Right renal pelvis (tissue), 4 donors: ENCODE results near the gene ASPN. TPM values are rescaled to one million over a fixed set of nuclear protein-coding genes. Genes with fewer than 3 reads are reported as not detected.

Source experiments
- DNase-seq, 4 donors: peaks; one replicate each; pipeline ENCODE4 v3.0.0-alpha.2; 2013; ENCODE audit warnings: low read depth in 4 of 4, low spot score in 3 of 4, missing footprints in 1 of 4
- polyA plus RNA-seq, 4 donors: library from polyadenylated mRNA; unstranded; fragments of 120-200 nt; gene quantifications; one replicate each; pipeline ENCODE4 v1.2.1, GENCODE V29; 2013; ENCODE audit not compliant: insufficient read length in 4 of 4

The ASPN gene
- polyA plus RNA-seq, 4 donors, result 16.8 to 25.1 (median 19.7) TPM

DNA sequence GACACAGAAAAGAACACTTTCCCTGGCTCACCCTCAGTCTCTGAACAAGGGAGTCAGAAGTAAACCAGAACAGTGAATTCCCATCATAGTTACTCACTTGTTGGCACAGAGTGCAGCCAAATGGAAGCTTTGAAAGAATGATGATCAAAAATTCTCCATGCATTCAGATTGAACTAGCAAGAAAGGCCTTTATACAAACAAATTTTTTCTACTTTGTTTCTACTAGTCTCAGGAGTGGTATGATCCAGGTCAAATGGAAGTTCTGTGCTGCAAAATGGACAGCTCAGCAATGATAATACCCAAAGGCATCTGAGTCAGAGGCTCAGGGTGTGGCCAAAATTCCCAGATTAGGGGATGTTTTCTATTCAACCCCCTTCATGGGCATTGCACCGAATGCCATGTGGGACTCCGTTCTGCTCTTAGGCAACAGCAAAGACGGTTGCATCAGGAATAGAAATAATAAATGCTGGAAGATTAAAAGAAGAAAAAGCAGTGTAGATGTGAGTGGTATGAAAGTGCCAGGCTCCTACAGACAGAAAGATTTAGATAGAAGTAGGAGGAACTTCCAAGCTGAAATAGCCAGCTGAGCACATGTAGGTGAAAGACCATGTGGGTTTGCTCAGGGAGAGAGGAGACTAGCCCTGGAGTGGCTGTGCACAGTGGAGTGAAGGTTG lies 24.0 kb upstream of the ASPN start:
- no peak for DNase-seq

DNA sequence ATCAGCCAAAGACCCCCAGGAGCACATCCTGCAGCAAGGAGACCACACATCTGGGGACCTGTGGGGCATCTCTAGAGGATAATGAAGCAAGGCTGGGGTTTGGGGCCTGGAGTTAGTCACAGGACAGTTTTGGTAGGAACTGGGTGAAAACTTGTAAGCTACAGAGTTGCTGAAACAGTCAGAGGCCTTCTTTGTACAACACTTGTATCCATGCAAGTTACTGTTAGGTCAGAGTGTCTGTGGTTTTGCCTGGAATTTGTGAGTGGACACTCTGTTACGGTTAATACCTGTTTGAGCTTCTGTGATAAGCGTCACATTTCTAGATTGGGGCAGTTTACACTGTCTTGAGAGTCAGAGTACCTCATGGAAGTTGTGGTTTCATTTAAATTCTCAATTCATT lies 22.6 kb upstream of the ASPN start:
- no peak for DNase-seq

DNA sequence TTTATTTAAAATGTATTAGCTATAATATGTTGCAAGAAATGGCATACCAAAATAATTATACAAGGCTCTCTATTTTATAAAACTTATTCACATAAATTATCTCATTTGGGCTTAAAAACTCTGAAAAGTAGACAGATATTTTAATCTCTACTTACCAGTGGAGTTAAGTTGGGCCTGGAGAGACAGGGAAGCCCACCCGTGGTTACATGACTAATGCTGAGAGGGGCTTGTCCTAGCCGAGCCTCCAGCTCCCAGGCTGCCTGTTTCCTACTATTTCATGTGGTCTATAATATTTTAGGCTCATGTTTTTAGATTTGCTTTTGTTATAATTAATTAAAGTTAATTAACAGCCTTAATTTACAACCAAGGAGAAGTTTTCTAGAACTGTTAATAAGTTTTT lies 20.9 kb upstream of the ASPN start:
- no peak for DNase-seq

DNA sequence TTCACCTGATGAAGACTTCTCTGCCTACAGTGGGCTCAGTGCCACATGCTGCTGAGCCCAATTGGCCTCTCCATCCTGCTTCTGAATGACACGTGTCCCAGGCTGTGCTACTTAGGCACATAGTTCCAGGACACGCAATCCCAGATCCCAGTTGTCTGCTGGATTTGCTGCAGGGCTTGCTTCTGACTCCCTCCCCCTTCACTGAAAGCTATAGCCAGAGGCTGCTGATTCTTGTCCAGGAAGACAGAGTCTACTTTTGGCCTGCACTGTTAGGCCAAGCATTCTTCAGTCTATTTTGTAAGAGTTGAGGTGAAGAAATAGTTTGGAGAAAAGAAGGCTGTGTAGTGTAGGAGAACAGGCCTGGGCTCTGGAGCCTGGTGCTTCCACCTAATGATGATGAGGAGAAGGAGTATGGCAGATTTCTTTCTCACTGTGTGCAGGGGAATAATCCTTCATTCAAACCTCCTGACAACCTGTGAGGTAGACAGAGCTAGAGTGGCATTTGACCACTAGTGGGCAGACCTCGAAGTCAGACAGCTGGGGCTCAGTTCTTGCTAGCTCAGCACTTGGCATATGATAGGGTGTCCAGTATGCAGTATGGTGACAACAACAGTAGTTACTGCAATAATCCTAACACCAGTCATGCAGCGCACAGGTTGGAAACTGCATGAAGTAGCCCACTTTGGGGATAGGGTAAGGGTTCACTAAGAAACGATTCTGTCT lies 19.5 kb upstream of the ASPN start:
- no peak for DNase-seq

DNA sequence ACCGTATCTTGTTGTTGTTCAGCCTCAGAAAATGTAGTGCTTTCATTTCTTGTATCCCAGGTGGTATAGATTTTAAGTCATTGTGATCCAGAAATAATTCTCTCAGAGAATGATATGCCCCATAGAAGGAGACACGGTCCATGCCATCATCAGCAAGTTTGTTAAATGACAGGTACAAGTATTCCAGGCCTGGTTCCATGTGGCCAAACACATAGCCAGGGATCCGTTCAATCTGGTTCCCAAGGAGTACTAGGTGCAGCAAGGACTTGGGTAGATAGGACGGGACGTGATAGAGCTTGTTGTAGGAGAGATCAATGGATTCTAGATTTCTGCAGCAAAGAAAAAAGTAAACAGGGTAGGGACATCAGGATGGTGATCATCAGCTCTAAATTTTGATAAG lies 18.4 kb upstream of the ASPN start:
- DNase-seq, result no peak

DNA sequence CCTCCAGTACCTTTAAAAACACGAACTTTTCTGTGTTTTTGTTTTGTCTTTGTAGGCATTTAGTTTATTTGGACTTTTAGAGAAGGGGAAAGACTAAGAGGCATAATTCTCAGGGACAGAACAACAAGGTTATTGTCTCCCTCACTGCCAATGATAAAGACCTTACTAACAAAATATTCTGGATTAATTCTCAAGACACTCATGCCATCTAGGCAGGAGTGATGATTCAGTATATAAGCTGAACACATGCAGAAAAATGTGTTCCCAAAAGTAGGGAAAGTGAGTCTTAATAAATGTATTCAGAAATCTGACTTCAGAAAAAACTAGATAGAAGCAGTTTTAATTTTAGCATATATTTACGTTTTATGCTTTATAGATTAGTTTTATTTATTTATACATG lies 17.4 kb upstream of the ASPN start:
- no peak for DNase-seq

DNA sequence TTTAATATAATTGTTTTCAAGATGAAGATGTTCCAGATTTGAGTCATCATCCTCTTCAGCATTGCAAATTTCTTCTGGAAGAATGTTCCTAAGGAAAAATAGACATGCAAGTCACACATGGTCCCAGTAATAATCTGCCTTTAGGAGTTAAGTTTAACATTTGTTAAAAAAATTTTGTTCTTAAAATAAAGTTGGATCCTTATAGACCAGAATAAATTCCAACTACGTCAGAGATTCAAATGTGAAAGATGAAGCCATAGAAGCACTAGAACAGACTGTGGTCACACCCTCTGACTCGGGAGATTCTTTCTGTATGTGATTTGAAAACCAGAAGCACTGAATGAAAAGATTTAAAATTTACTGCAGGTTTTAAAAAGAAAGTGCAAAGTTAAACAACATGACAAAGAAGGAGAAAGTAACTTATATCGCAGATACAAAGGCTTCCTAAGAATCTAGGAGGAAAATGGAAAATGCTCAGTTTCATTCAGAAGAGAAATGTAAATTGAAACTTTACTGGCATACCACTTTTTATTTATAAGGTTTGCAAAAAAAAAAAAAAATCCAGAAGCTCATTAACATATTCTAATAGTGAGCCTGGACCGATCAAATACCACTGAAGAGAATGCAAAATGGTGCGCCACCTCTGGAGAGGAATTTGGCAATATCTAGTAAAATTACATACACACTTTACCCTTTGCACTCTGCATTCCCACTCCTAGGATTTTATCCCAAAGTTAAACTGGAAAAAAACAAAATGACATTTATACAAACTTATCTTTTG lies 14.3 kb upstream of the ASPN start:
- no peak for DNase-seq

DNA sequence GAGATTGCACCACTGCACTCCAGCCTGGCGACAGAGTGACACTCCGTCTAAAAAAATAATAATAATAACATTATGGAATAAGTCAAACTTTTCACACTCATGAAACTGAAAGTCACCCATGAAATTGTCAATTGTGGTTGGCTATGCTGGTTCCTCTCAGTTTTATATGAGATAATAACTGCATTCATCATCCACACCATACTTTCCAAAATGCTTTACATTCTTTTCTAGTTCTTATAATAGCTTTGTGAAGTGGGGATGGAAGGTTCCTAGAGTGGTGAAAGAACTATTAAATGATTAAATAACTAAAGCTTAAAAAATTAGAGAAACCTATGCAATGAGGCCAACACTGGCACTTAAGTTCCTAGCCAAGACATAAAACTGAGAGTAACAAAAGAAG lies 12.6 kb upstream of the ASPN start:
- DNase-seq, result no peak

DNA sequence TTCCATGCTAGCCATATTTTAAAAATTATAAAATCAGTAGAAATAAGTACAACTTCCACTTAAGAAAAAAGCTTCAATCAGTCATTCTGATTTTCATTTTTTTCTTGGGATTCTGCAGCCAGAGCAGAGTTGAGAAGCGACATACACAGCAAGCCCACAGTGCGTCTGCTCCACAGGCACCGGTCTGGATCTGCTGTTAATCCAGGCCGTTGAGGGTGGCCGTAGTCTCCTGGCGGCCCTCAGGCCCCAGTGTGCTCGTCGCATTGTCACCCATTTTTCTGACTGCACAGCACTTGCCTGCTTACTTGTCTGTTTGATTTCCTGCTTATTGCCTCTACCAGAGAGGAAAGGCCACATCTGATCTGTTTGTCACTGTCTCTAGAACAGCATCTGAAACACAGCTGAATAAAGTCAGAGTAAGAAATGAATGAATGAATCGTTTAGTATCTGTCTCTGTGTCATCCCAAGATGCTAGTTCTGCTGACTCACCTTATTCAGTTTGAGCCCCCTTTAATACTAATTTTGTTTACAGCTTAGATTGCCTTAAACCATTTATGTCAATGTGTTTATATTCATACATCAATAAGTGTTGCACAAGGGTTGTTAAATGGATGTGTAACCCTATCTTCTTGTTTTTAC lies 11.6 kb upstream of the ASPN start:
- no peak for DNase-seq

DNA sequence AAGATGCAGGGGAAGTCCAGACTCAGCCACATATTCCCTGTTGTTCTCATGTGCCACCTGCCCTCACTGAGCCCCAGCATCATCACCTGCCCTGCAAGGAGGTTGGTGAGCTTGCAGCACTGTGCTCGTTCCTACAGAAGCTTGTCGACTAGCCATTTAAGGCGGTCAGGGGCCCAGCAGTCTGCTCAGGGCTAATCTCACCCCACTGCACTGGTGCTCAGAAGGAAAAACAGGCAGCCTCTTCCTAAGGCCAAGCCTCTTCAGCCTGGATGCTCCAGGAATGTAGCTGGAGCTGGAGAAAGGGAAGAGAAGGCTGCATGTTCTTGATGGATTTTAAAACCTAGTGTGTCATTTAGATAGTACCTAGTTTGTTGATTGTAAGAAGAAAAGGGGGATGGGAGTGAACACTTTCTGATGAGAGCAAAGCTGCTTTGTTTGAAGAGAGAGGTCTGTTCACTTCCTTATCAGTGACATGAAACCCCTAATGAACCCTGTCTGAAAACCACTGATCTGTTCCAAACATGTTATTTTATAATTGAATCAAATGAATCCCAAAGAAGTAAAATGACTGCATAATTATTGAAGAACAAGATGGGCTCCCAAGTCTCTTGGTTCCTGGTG lies 10.6 kb upstream of the ASPN start:
- DNase-seq, result no peak

DNA sequence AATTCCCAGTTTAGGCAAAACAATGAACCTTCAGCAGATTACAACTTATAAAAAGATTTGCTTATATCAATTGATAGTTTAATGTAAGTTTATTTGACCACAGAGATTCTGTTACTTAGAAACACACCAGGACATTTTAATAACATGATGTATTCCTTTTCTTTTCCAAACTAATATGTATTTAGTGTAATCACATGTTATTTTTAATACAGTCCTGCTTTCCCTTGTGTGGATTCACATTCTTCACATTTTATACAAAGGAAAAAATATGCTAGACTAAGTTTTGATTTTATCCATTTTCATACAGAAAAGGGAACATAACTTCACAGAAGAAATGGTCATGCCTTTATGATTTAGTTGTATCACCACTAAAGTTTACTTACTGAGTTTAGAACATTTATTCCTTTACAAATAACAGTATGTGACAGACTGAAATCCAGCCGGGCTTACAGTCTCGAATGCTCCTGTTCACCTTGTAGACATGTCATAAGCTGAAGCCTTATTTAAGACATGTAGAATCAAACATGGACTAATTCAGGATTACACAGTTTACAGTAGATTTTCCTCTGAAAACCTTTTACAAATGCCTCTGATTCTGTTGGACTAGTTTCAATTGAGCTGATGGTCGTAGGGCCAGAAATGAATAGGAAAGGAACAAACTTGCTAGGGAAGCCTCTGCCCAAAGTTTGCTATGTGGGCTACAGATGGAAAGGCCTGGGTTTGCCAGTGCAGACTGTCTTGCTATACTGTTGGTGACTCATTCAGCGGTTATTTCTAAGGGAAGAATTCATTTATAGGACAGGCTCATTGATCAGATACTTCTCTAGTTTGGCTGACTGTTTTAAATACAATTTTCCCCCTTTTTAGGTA lies 6.6 kb upstream of the ASPN start:
- DNase-seq, result no peak

DNA sequence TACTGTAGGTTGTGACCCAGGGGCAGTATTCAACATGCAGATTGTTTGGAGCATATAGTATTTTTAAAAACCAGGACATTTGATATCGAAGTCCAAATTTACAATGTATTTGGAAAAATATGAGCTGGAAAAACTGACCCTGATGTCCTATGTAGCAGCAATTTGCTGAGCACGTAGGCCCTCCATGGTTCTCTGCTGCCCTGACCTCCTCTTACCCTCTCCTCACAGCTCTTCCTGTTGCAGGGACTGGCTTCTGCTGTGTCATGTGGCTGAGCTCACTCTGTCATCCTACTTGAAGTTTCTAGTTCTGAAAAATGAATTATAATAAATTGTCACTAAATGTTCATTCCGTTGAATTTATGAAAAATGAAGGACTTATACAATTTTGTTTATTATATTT lies 4.1 kb upstream of the ASPN start:
- no peak for DNase-seq

DNA sequence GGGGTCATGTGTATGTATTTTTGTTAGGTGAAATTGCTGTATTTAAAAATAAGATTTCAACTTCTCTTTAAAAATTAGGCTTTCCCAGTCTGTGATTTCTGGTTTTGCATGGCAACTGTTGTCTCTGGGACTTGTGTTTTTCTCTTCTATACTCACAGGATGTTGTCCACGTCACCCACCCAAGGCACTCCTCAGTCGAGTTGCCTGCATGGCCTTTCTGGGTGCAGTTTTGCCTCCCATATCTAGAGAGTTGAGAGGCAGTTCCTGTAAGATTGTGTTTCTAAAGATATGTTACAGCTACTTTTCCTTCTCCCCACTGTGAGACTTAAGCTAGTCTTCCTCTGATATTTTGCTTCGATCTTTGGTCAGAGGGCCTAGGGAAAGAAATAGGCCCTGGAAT lies 2.3 kb upstream of the ASPN start:
- DNase-seq, result no peak

DNA sequence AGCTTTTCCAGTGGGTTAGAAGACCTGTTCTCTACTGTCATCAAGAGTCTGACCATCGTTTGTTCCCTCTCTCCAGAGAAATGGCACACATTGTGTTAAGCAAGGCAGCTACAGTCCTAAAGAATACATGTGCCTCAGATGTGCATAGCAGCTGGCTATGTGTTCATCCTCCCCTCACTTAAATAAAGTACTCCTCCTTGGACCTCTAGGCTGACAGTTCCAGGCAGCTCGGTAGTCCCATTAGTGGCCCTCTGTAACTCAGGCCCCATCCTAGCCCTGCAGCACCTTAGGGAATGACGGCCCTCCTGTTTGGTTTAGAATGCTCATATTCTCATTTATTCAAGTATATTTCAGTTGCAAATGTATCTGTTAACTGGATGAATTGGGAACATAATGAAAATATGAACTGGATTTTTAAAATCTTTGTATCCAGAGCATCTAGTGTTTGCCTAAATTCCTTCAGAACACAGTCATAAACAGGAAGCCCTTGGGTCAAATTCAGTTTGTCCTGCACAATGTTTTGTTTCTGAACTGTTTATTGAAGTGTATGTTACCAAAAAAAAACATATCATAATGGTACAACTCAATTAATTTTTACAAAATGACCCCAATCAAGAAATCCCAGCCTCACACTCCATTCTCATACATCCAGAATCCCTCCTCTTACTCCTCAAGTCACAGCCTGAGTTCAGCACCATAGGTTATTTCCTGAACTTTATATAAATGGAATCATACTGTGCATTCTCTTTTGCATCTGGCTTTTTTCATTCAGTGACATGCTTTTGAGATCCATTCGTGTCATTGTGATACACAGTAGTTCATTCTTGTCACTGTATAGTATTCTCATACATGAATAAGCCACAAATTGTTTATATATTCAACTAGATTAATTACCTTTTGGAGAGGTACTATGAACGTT lies 1.6 kb upstream of the ASPN start:
- DNase-seq, result no peak

DNA sequence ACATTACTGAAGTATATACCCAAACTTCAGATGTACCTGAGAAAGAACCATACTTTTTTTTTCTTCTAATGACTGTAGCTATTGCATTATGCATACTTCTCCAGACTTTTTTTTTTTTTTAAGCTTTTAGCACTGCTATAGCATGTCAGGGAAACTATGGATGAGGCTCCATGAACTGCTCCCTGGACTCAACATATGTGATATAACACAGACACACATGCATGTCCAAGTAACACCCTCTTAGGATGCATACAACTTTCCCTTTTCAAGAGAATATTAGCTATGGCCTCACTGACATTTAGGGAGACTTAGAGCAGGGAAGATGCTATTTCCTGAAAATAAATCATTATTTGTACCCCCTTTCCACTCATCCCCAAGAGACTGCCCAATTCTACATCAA lies 499 bp upstream of the ASPN start:
- DNase-seq, result no peak

DNA sequence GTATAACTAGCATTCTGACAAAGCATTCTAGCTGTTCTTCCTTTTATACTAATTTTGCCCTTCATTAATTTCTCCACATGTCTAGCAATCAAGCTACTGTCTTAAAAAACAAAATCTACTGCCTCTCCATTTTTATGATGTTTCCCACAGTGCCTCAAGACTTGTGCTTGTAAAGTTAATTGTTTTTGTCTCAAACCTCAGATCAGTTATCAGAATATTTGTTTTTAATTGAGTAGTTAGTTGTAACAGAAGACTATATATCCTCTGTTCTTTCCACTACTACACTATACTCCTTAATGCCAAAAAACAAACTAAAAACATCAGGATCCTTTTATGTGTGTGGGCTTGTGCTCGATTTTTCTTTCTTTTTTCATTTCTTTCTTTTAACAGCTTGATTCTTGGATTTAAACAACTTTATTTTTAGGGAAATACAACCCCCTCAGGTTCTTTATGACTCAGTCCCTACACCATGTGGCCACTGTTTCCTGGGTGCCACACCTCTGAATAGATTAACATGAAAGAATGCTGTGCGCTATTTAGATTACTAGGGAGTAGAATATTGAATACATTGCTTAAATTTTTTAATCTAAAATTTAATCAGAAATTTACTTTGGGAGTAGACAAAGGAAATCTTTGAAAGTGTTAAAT lies 1.2 kb downstream of the ASPN start:
- no peak for DNase-seq

DNA sequence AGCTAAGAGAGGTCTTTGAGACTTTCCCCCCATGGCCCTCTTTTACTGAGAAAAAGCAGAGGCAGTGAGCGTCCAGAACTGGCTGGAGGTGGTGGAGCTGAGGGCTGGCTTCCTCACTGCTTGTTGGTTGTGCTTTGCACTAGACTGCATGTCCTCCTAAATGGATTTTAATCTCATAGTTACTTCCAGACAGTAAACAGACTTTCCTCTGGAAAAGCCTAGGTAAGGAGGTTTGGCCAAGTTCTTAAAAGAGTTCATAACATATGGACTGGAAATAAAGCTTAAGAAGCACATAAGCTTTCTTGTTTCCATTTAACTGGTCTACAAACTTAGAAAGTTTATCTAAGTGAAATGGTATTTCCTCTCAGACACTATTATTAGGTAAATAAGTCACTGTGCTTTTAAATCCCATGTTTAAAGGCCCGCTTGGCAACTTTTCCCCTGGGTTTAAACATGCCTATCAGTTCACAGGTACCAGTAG lies 2.0 kb downstream of the ASPN start:
- no peak for DNase-seq

DNA sequence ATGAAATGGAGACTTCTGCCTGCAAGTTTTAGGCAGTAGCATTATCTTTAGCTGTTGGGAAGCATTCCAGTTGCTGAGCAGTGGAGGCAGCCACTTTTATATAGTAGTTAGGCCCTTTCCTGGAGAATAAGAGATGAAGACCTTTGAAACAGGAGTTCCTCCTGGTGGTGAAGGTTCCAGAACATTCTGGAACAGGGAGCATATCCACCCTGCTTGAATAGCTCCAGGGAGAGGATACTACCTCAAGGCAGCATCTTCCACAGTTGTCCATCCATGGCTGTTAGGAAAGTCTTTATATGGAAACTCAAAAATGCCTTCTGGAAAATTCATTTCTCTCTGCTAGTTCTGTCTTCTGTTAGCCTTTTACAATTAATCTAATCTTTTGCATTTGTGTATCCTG lies 3.0 kb downstream of the ASPN start:
- no peak for DNase-seq
